IMR-90 (cell line): ENCODE data around the gene OST4. TPM values are rescaled to one million over a fixed set of nuclear protein-coding genes. Genes with fewer than 3 reads are reported as not detected.
A peak's percentile ranks its signal among the peaks of the same experiment; 100 is the strongest.
"Not testable (repeated sequence)": the region's sequence is repeated elsewhere in the genome, so short reads cannot be mapped to it uniquely, and the experiment has no call there.

ENCODE experiments used
- ATAC-seq: fragments of 200-7000 bp; cut with Tn5 transposase; 2 replicates; pipeline ENCODE4 v1.9.1; 2020; ENCODE audit warnings: low read depth, mild to moderate bottlenecking, moderate library complexity
- Bru-seq: library from RNA; stranded (reverse); fragments of 400-500 nt; gene quantifications from one replicate; lab custom pipeline; 2021; lab: Mats Ljungman, UMichigan
- BruChase-seq, 2 experiments: library from RNA; stranded (reverse); fragments of 400-500 nt; gene quantifications; one replicate each; lab custom pipeline; 2021; lab: Mats Ljungman, UMichigan
- BruUV-seq: library from RNA; stranded (reverse); fragments of 400-500 nt; replicated peaks from 2 replicates; lab custom pipeline; 2021; lab: Mats Ljungman, UMichigan
- CTCF ChIA-PET: fragments of 300-600 bp; formaldehyde crosslinking; extraction: SDS; loops from one replicate; lab custom pipeline; 2021; ENCODE audit warnings: antibody characterized with exemption; lab: Yijun Ruan, JAX
- POLR2A ChIA-PET: fragments of 300-600 bp; sonication (Branson Sonifier 250); formaldehyde crosslinking; loops from one replicate; lab custom pipeline; 2022; ENCODE audit warnings: antibody characterized with exemption; ENCODE audit not compliant: unreplicated experiment; lab: Charles Lee
- DNase-seq: peaks from one replicate; pipeline ENCODE4 v3.0.0; 2013
- H2AFZ ChIP-seq: replicated peaks from 2 replicates; pipeline ENCODE3; 2013; ENCODE audit warnings: low read length, mild to moderate bottlenecking; ENCODE audit not compliant: poor library complexity
- H2AK5ac ChIP-seq: 2 replicates; pipeline ENCODE4 v1.6.1; 2013; ENCODE audit warnings: low read depth, low read length, inconsistent platforms
- H2AK9ac ChIP-seq: replicated peaks from 2 replicates; pipeline ENCODE3; 2013; ENCODE audit warnings: mild to moderate bottlenecking, low read depth, low read length, moderate library complexity; ENCODE audit not compliant: poor library complexity
- H2BK120ac ChIP-seq: 2 replicates; pipeline ENCODE4 v1.6.1; 2013; ENCODE audit warnings: low read depth, low read length, inconsistent platforms
- H2BK15ac ChIP-seq: 3 replicates; pipeline ENCODE4 v1.6.1; 2013; ENCODE audit warnings: low read depth, low read length, inconsistent platforms
- H2BK20ac ChIP-seq: 2 replicates; pipeline ENCODE4 v1.6.1; 2013; ENCODE audit warnings: low read depth, mild to moderate bottlenecking, inconsistent platforms, low read length, moderate library complexity
- H2BK5ac ChIP-seq: 2 replicates; pipeline ENCODE4 v1.6.1; 2013; ENCODE audit warnings: mild to moderate bottlenecking, low read depth, low read length, inconsistent platforms; ENCODE audit not compliant: poor library complexity, severe bottlenecking
- H3K14ac ChIP-seq: replicated peaks from 2 replicates; pipeline ENCODE4 v1.6.1; 2013; ENCODE audit warnings: low read depth, low read length, inconsistent platforms
- H3K18ac ChIP-seq: 2 replicates; pipeline ENCODE4 v1.6.1; 2013; ENCODE audit warnings: low read depth, low read length, control low read depth
- H3K23ac ChIP-seq: 2 replicates; pipeline ENCODE4 v1.6.1; 2013; ENCODE audit warnings: low read depth, low read length, inconsistent platforms
- H3K27ac ChIP-seq: 2 replicates; pipeline ENCODE4 v1.5.1; 2013; ENCODE audit warnings: mild to moderate bottlenecking, control low read depth, low read length; ENCODE audit not compliant: insufficient read depth
- H3K27me3 ChIP-seq: 2 replicates; pipeline ENCODE4 v1.6.1; 2013; ENCODE audit warnings: low read length; ENCODE audit not compliant: control insufficient read depth, insufficient read depth
- H3K36me3 ChIP-seq: 2 replicates; pipeline ENCODE4 v1.6.1; 2013; ENCODE audit warnings: low read length, mixed read lengths; ENCODE audit not compliant: control insufficient read depth, insufficient read depth
- H3K4ac ChIP-seq: 2 replicates; pipeline ENCODE4 v1.6.1; 2013; ENCODE audit warnings: low read depth, low read length, inconsistent platforms
- H3K4me1 ChIP-seq: 2 replicates; pipeline ENCODE4 v1.6.1; 2013; ENCODE audit warnings: low read length, mixed read lengths; ENCODE audit not compliant: control insufficient read depth, insufficient read depth
- H3K4me2 ChIP-seq: 2 replicates; pipeline ENCODE4 v1.6.1; 2013; ENCODE audit warnings: low read depth, mild to moderate bottlenecking, control low read depth, low read length, moderate library complexity
- H3K4me3 ChIP-seq: 2 replicates; pipeline ENCODE4 v1.5.1; 2013; ENCODE audit warnings: low read depth, mild to moderate bottlenecking, control low read depth, low read length, moderate library complexity; ENCODE audit not compliant: insufficient read depth
- H3K56ac ChIP-seq: 2 replicates; pipeline ENCODE4 v1.6.1; 2013; ENCODE audit warnings: low read length, inconsistent platforms; ENCODE audit not compliant: insufficient read depth; ENCODE audit errors: extremely low read depth
- H3K79me1 ChIP-seq, 2 experiments: 2 replicates each; pipeline ENCODE4 v1.6.1; 2013; ENCODE audit warnings: low read length in 2 of 2, inconsistent platforms in 1 of 2, low read depth in 1 of 2
- H3K9ac ChIP-seq: 2 replicates; pipeline ENCODE4 v1.6.1; 2013; ENCODE audit warnings: low read depth, low read length, control low read depth
- H3K9me1 ChIP-seq: 2 replicates; pipeline ENCODE4 v1.6.1; 2013; ENCODE audit warnings: low read length, inconsistent platforms; ENCODE audit not compliant: insufficient read depth
- H3K9me3 ChIP-seq: 2 replicates; pipeline ENCODE4 v1.6.1; 2013; ENCODE audit warnings: low read length; ENCODE audit not compliant: control insufficient read depth, insufficient read depth
- H4K20me1 ChIP-seq: 2 replicates; pipeline ENCODE4 v1.6.1; 2013; ENCODE audit warnings: low read length, inconsistent platforms; ENCODE audit not compliant: insufficient read depth
- H4K5ac ChIP-seq: 2 replicates; pipeline ENCODE4 v1.6.1; 2013; ENCODE audit warnings: mild to moderate bottlenecking, low read depth, low read length, control low read depth
- H4K8ac ChIP-seq, 2 experiments: 2 replicates each; pipeline ENCODE4 v1.6.1; 2013; ENCODE audit warnings: low read depth in 2 of 2, low read length in 2 of 2, control low read depth in 1 of 2, inconsistent platforms in 1 of 2
- H4K91ac ChIP-seq: 2 replicates; pipeline ENCODE4 v1.6.1; 2013; ENCODE audit warnings: low read depth, low read length, inconsistent platforms; ENCODE audit not compliant: insufficient read depth
- BHLHE40 ChIP-seq: fragments of 150-350 bp; IDR thresholded peaks from 2 replicates; pipeline ENCODE4 v1.6.1; 2016; ENCODE audit warnings: mild to moderate bottlenecking, low read depth, low read length
- CHD1 ChIP-seq: IDR thresholded peaks from 2 replicates; pipeline ENCODE4 v1.6.1; 2012; ENCODE audit warnings: low read depth, low read length, improper control_type of control experiment
- MAZ ChIP-seq: IDR thresholded peaks from 2 replicates; pipeline ENCODE4 v1.6.1; 2012; ENCODE audit warnings: low read depth, mild to moderate bottlenecking, low read length, improper control_type of control experiment, moderate library complexity, borderline replicate concordance
- MXI1 ChIP-seq: IDR thresholded peaks from 2 replicates; pipeline ENCODE4 v1.6.1; 2012; ENCODE audit warnings: low read depth, mild to moderate bottlenecking, low read length, moderate library complexity, borderline replicate concordance
- POLR2A ChIP-seq: IDR thresholded peaks from 2 replicates; pipeline ENCODE4 v1.6.1; 2012; ENCODE audit warnings: mild to moderate bottlenecking, low read depth, low read length
- RAD21 ChIP-seq: IDR thresholded peaks from 2 replicates; pipeline ENCODE4 v1.6.1; 2012; ENCODE audit warnings: low read length, improper control_type of control experiment
- SMC3 ChIP-seq: fragments of 150-350 bp; IDR thresholded peaks from 2 replicates; pipeline ENCODE4 v1.6.1; 2016; ENCODE audit warnings: low read depth, mild to moderate bottlenecking, antibody characterized with exemption, low read length, moderate library complexity
- WGBS, 2 experiments: methylation state at CpG; one replicate each; pipeline versions ENCODE4 v1.1.5 to v1.1.7; 2013; ENCODE audit warnings: missing lambda C conversion rate in 2 of 2; ENCODE audit not compliant: insufficient read length in 1 of 2; ENCODE audit errors: extremely low coverage in 2 of 2; 5-methylcytosine and 5-hydroxymethylcytosine counted together
- dilution Hi-C: fragments of 300-500 bp; cut with HindIII; formaldehyde crosslinking; loops from one replicate; pipeline ENCODE4 v1.14.3; 2018; ENCODE audit warnings: low sequenced_read_pairs; ENCODE audit not compliant: unreplicated experiment
- in situ Hi-C: fragments of 300-500 bp; cut with MboI; formaldehyde crosslinking; loops from 3 replicates; pipeline ENCODE4 v1.14.3; 2019; ENCODE audit warnings: low sequenced_read_pairs, inconsistent platforms, mixed read lengths
- intact Hi-C: fragments of 100-400 bp; cut with micrococcal nuclease; formaldehyde crosslinking; loops from 2 replicates; pipeline ENCODE4 v1.10.0; 2022
- long read RNA-seq: library from polyadenylated mRNA; unstranded; transcript quantifications from one replicate; pipeline ENCODE4 v2.0.0, GENCODE V29; 2021; ENCODE audit not compliant: unreplicated experiment
- polyA plus RNA-seq, 3 experiments: library from polyadenylated mRNA; depleted of rRNA; stranded (reverse); fragments of >200 nt; gene quantifications; 2 replicates each; pipeline ENCODE4 v1.2.3, GENCODE V29; 2012; ENCODE audit warnings: low replicate concordance in 1 of 3
- total RNA-seq: library from RNA; depleted of rRNA; stranded (reverse); fragments of >200 nt; gene quantifications from 2 replicates; pipeline ENCODE4 v1.2.3, GENCODE V29; 2012; rRNA removed

The OST4 gene
- 196 and 386 TPM in 2 replicates for total RNA-seq
- polyA plus RNA-seq (2012; rRNA removed) = 806 and 1,337 TPM in 2 replicates
- 677 and 1,004 TPM in 2 replicates for polyA plus RNA-seq (2012; cell fraction: cytosol; rRNA removed)
- 119 and 187 TPM in 2 replicates for polyA plus RNA-seq (2012; cell fraction: nucleus; rRNA removed; ENCODE audit: low replicate concordance)
- Bru-seq, nascent RNA = percentile 98 among the genes with signal in this experiment
- BruChase-seq, experiment 1, labeled RNA remaining after a 6-hour chase = percentile 96 among the genes with signal in this experiment
- BruChase-seq, experiment 2, labeled RNA remaining after a 2-hour chase = percentile 98 among the genes with signal in this experiment
- long read RNA-seq, transcript OST4-201 (2 exons, 559 nt) = minor isoform, 17 of 285 reads
- long read RNA-seq, transcript OST4-203 (3 exons, 561 nt) = major isoform, 254 of 285 reads
- long read RNA-seq, partial matches to known transcripts = 10 of 285 reads
- long read RNA-seq, other reads (novel, unspliced or antisense) = 2 of 285 reads

- H2AK9ac ChIP-seq = peak within 1 kb of the TSS; percentile 99
Observed at GRCh38 chr2:27071277-27071989, at the start of gene OST4. OST4 (minus strand) TSS chr2:27071654.

GRCh38 chr2:27119330-27119670 is 47.8 kb upstream of the OST4 start:
- dilution Hi-C loops = not testable (repeated sequence)

More at GRCh38 chr2:27071277-27071989, at the start of gene OST4:
- Histone ChIP-seq H2AFZ (peak within 1 kb of the TSS; percentile 83), H3K14ac (peak within 1 kb of the TSS; percentile 100), H2AK5ac (peak within 1 kb of the TSS; percentile 99), H3K36me3 (peaks cover 26% of the 10 kb centered on the region), H3K4me1 (peaks cover 34% of the 10 kb centered on the region), H3K56ac (peak within 1 kb of the TSS; percentile 94), H2BK120ac (peak within 1 kb of the TSS; percentile 97), H2BK15ac (peak within 1 kb of the TSS; percentile 21; the same call in 2 of the 3 replicates), H3K18ac (peak within 1 kb of the TSS; percentile 99), H3K79me1 (peaks cover 33 to 47% of the 10 kb centered on the region in 2 experiments), H3K27ac (peak within 1 kb of the TSS; percentile 97), H3K9ac (peak within 1 kb of the TSS; percentile 99), H3K23ac (peak within 1 kb of the TSS; percentile 100), H4K20me1 (peaks cover 20% of the 10 kb centered on the region), H3K9me1 (peaks cover 27% of the 10 kb centered on the region), H3K4ac (peak within 1 kb of the TSS; percentile 99), H3K27me3 (no peaks in the 10 kb centered on the region), H2BK5ac (peak within 1 kb of the TSS; percentile 94), H3K4me3 (peak within 1 kb of the TSS; percentile 86), H2BK20ac (peak within 1 kb of the TSS; percentile 81), H3K9me3 (no peaks in the 10 kb centered on the region), H3K4me2 (peak within 1 kb of the TSS; percentile 99), H4K91ac (peak within 1 kb of the TSS; percentile 93), H4K8ac (peak within 1 kb of the TSS; percentile 96 to 99), H4K5ac (peak within 1 kb of the TSS; percentile 98)
- dilution Hi-C loops (no loop called here), intact Hi-C loops (loop anchor here (2.0 to 5.0 kb wide), 2 partner anchors 21 to 109 kb away; partner anchors contain the start of gene AGBL5), in situ Hi-C loops (no loop called here)
- TF ChIP-seq RAD21 (no peak), MAZ (peak; percentile 49; the same call in 1 of the 2 replicates), BHLHE40 (no peak), SMC3 (0 out of 2 replicates have a peak, but pooled peaks have one; percentile 20), CHD1 (0 out of 2 replicates have a peak, but pooled peaks have one; percentile 29), MXI1 (0 out of 2 replicates have a peak, but pooled peaks have one; percentile 57), POLR2A (peak; percentile 92)
- peak; percentile 92 for ATAC-seq
- no TSS peak for BruUV-seq
- POLR2A ChIA-PET = interaction anchor here (0.8 kb wide), 1 partner anchor 10 kb away, joined by 3 read pairs; no protein-coding TSS in a partner anchor
- CTCF ChIA-PET = no interaction called here
- 0% methylated on average over 46 of the region's 86 CpGs; no CpG with 5 or more reads in 1 of the 2 experiments for WGBS, 2 experiments
- DNase-seq = peak; percentile 92

More at GRCh38 chr2:27119330-27119670, 47.8 kb upstream of the OST4 start:
- WGBS, 2 experiments = no CpG with 5 or more reads among the region's 8 CpGs
- H4K5ac ChIP-seq, ATAC-seq, H4K91ac ChIP-seq, H4K8ac ChIP-seq, H3K9me3 ChIP-seq, H3K36me3 ChIP-seq, H3K9ac ChIP-seq, H2BK20ac ChIP-seq, H2BK15ac ChIP-seq, H3K27ac ChIP-seq, H3K79me1 ChIP-seq, H2BK5ac ChIP-seq, H3K4me1 ChIP-seq, H3K9me1 ChIP-seq, POLR2A ChIA-PET, H4K20me1 ChIP-seq, intact Hi-C loops, BruUV-seq, CTCF ChIA-PET, H3K18ac ChIP-seq, H2BK120ac ChIP-seq, H3K56ac ChIP-seq, H3K4ac ChIP-seq, H3K14ac ChIP-seq, H2AK5ac ChIP-seq, in situ Hi-C loops, DNase-seq: not testable (repeated sequence)
- H3K4me2 ChIP-seq = peak overlapping the region; percentile 99
- peak overlapping the region; percentile 42 for H3K4me3 ChIP-seq
- peak overlapping the region; percentile 64; the same call in 1 of the 2 replicates for H3K23ac ChIP-seq
- H3K27me3 ChIP-seq = peaks cover 71% of the 10 kb centered on the region
- peak overlapping the region; percentile 72 for H2AK9ac ChIP-seq
- peak overlapping the region; percentile 85 for H2AFZ ChIP-seq
